Activated T-helper 9 cell treated with anti-CD3 and anti-CD28 coated beads, Interleukin-2, amount 50 U/mL, for 16 hours (primary cell): Measurements from ENCODE around the gene CENPO.

Experiments
- DNase-seq: peaks from one replicate; pipeline ENCODE4 v3.0.0-alpha.2; 2020; ENCODE audit warnings: low read depth

Gene CENPO

GRCh38 chr2:24792874-24793760 lies at the start of gene CENPO, which contains the start of gene PTRHD1:
Gene CENPO, plus strand, starts transcription at chr2:24793425. Its CDS starts 495 bp downstream, at chr2:24793920.
Gene PTRHD1, minus strand, starts transcription at chr2:24793391. Its CDS starts 14 bp downstream, at chr2:24793377.
- peak; percentile 90 for DNase-seq

- no peak for DNase-seq
These were observed 49.3 kb upstream of the CENPO start for GRCh38 chr2:24743924-24744323.

GRCh38 chr2:24744356-24744755 lies 48.9 kb upstream of the CENPO start:
- DNase-seq = no peak

GRCh38 chr2:24745825-24746224 lies 47.4 kb upstream of the CENPO start:
- DNase-seq = no peak

- DNase-seq = no peak
These were observed 45.9 kb upstream of the CENPO start for GRCh38 chr2:24747299-24747698.

GRCh38 chr2:24749069-24749691 lies 44.0 kb upstream of the CENPO start:
- no peak for DNase-seq

- no peak for DNase-seq
These were observed 38.1 kb upstream of the CENPO start for GRCh38 chr2:24754985-24755705.

- no peak for DNase-seq
These were observed 36.4 kb upstream of the CENPO start for GRCh38 chr2:24756789-24757188.

GRCh38 chr2:24761866-24762265 lies 31.4 kb upstream of the CENPO start:
- DNase-seq = no peak

- DNase-seq = no peak
These were observed 30.7 kb upstream of the CENPO start for GRCh38 chr2:24762518-24762917.

GRCh38 chr2:24763843-24764242 lies 29.4 kb upstream of the CENPO start:
- DNase-seq = no peak

- no peak for DNase-seq
These were observed 26.6 kb upstream of the CENPO start for GRCh38 chr2:24766609-24767008.

- no peak for DNase-seq
These were observed 25.2 kb upstream of the CENPO start for GRCh38 chr2:24768013-24768412.

GRCh38 chr2:24768601-24769000 lies 24.6 kb upstream of the CENPO start:
- no peak for DNase-seq

- DNase-seq = no peak
These were observed 22.2 kb upstream of the CENPO start for GRCh38 chr2:24771061-24771460.

- no peak for DNase-seq
These were observed 21.2 kb upstream of the CENPO start for GRCh38 chr2:24771764-24772586.

GRCh38 chr2:24774373-24774772 lies 18.9 kb upstream of the CENPO start:
- no peak for DNase-seq

GRCh38 chr2:24779116-24779515 lies 14.1 kb upstream of the CENPO start:
- no peak for DNase-seq

- no peak for DNase-seq
These were observed 9.6 kb upstream of the CENPO start for GRCh38 chr2:24783641-24784040.

- DNase-seq = no peak
These were observed 7.4 kb upstream of the CENPO start for GRCh38 chr2:24785671-24786321.

- no peak for DNase-seq
These were observed 5.7 kb upstream of the CENPO start for GRCh38 chr2:24787532-24787931.
